ENCODE results near the gene TRABD2B.

- no peak for TF ChIP-seq POLR2AphosphoS5 (IDR thresholded peaks at IDR 0.05)
- TF ChIP-seq CTCF (IDR thresholded peaks at IDR 0.05): no peak
- TF ChIP-seq POLR2A (IDR thresholded peaks at IDR 0.05): no peak
Measured at GRCh38 chr1:47792779-47793178, 204.4 kb downstream of the TRABD2B start.

All from breast epithelium (tissue), 3 donors.